Stimulated activated CD8-positive, alpha-beta memory T cell treated with anti-CD3 and anti-CD28 coated beads, Interleukin-15, amount 100 ng/mL, for 24 hours (primary cell): Measurements from ENCODE around the gene TBCE.
"Not testable (repeated sequence)": the region's sequence is repeated elsewhere in the genome, so short reads cannot be mapped to it uniquely, and the experiment has no call there.

ENCODE experiments used
- DNase-seq: peaks from one replicate; pipeline ENCODE4 v3.0.0-alpha.2; 2020; ENCODE audit warnings: low read depth

TBCE gene

GRCh38 chr1:235351898-235352297 is 15.3 kb upstream of the TBCE start:
- DNase-seq = no peak

GRCh38 chr1:235357485-235358373 is 9.5 kb upstream of the TBCE start:
- DNase-seq = no peak

GRCh38 chr1:235358899-235359298 is 8.3 kb upstream of the TBCE start:
- DNase-seq = no peak

GRCh38 chr1:235364189-235364588 is 3.0 kb upstream of the TBCE start:
- DNase-seq = not testable (repeated sequence)

GRCh38 chr1:235366286-235366685 is 941 bp upstream of the TBCE start:
- no peak for DNase-seq

DNA sequence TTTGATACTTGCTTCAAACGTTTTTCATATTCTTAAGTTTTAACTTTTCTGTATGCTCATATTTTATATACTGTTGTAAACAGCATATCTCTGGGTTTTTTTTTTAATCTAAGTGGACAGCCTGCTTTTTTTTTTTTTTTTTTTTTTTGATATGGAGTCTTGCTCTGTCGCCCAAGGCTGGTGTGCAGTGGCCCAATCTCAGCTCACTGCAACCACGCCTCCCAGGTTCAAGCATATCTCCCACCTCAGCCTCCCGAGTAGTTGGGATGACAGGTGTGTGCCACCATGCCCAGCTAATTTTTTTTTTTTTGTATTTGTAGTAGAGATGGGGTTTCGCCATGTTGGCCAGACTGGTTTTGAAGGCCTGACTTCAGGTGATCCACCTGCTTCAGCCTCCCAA is 1.2 kb downstream of the TBCE start:
- DNase-seq = no peak

GRCh38 chr1:235369802-235370201 is 2.6 kb downstream of the TBCE start:
- no peak for DNase-seq

- no peak for DNase-seq
These were observed 8.8 kb downstream of the TBCE start for GRCh38 chr1:235375919-235376605.

- DNase-seq = not testable (repeated sequence)
These were observed 11.0 kb downstream of the TBCE start for GRCh38 chr1:235378134-235378735.

DNA sequence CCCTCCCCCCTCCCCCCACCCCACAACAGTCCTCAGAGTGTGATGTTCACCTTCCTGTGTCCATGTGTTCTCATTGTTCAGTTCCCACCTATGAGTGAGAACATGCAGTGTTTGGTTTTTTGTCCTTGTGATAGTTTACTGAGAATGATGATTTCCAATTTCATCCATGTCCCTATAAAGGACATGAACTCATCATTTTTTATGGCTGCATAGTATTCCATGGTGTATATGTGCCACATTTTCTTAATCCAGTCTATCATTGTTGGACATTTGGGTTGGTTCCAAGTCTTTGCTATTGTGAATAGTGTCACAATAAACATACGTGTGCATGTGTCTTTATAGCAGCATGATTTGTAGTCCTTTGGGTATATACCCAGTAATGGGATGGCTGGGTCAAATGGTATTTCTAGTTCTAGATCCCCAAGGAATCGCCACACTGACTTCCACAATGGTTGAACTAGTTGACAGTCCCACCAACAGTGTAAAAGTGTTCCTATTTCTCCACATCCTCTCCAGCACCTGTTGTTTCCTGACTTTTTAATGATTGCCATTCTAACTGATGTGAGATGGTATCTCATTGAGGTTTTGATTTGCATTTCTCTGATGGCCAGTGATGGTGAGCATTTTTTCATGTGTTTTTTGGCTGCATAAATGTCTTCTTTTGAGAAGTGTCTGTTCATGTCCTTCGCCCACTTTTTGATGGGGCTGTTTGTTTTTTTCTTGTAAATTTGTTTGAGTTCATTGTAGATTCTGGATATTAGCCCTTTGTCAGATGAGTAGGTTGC is 14.9 kb downstream of the TBCE start:
- not testable (repeated sequence) for DNase-seq

- not testable (repeated sequence) for DNase-seq
These were observed 18.4 kb downstream of the TBCE start for GRCh38 chr1:235385633-235386032.

- DNase-seq = no peak
These were observed 24.6 kb downstream of the TBCE start for GRCh38 chr1:235391874-235392273.

GRCh38 chr1:235397733-235398132 is 30.5 kb downstream of the TBCE start:
- no peak for DNase-seq

DNA sequence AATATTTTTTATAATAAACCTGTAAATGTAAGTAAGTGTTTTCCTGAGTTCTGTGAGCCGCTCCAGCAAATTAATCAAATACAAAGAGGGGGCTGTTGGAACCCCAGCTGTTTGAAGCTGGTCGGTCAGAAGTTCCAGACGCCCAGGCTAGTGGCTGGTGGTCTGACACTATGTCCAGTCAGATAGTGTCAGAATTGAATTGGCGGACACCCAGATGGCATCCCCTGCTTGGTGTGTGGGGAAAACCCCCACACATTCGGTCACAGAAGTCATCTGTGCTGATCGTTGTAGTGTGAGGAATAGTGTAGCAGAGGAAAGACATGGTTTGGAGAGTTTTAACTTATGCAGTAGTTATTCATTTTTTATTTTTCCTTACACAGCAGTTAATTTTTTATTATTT is 32.4 kb downstream of the TBCE start:
- DNase-seq = no peak

DNA sequence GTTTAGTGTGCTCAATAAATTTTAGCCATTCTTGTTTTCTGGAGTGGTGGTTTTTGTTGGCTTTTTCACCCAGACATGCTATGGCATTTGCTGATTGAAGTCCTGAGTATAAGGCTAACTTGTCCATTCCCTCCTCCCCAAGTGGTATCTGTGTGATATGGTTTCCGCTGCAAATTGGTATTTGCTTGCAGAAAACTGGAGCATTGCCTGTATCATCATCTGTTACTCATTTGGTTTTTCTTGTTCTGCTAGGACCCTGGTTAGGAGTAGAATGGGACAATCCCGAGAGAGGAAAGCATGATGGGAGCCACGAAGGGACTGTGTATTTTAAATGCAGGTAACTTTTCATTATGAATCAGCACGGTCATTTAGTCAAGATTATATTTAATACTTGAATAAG is 34.0 kb downstream of the TBCE start:
- no peak for DNase-seq

- DNase-seq = no peak
These were observed 35.4 kb downstream of the TBCE start for GRCh38 chr1:235402457-235403200.

DNA sequence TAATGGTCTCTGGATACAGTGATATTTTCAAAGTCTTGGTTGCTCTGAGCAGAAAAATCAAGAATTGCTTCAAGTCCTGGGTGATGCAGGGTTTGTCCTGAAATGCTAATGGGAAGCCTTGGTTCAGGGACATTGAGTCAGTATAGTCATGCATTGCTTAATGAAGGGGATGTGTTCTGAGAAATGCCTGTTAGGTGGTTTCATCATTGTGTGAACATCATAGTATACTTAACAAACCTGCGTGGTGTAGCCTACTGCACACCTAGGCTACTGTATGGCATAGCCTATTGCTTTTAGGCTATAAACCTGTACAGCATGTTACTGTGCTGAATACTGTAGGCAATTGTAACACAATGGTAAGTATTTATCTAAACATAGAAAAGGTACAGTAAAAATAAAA is 36.4 kb downstream of the TBCE start:
- DNase-seq = no peak

- DNase-seq = no peak
These were observed 37.0 kb downstream of the TBCE start for GRCh38 chr1:235404190-235404589.

GRCh38 chr1:235407419-235407818 is 40.2 kb downstream of the TBCE start:
- no peak for DNase-seq

GRCh38 chr1:235408503-235408960 is 41.3 kb downstream of the TBCE start:
- DNase-seq = no peak
